GDM1 (cell line): Measurements from ENCODE around the gene IL18R1.

ENCODE experiments used
- DNase-seq: peaks from one replicate; lab custom pipeline; 2025; lab: John Stamatoyannopoulos, UW

IL18R1 gene

GRCh38 chr2:102433973-102434654 lies 78.5 kb downstream of the IL18R1 start:
- no peak for DNase-seq

- no peak for DNase-seq
Measured at GRCh38 chr2:102434655-102435381, 79.2 kb downstream of the IL18R1 start.

GRCh38 chr2:102435741-102436140 lies 80.1 kb downstream of the IL18R1 start:
- DNase-seq: no peak

- DNase-seq: no peak
Measured at GRCh38 chr2:102436323-102436722, 80.7 kb downstream of the IL18R1 start.

GRCh38 chr2:102437122-102437521 lies 81.5 kb downstream of the IL18R1 start:
- DNase-seq: no peak

GRCh38 chr2:102438111-102438510 lies 82.5 kb downstream of the IL18R1 start:
- no peak for DNase-seq

- no peak for DNase-seq
Measured at GRCh38 chr2:102438578-102438977, 83.0 kb downstream of the IL18R1 start.

GRCh38 chr2:102439065-102439695 lies 83.6 kb downstream of the IL18R1 start:
- no peak for DNase-seq

GRCh38 chr2:102442967-102443828 lies 87.6 kb downstream of the IL18R1 start:
- peak; percentile 5 for DNase-seq

- DNase-seq: no peak
Measured at GRCh38 chr2:102444233-102444632, 88.6 kb downstream of the IL18R1 start.

- DNase-seq: no peak
Measured at GRCh38 chr2:102446936-102447335, 91.3 kb downstream of the IL18R1 start.
